Measurements from ENCODE around the gene ITGB5.

The ITGB5 gene

GRCh38 chr3:124771083-124771445, 116.1 kb downstream of the ITGB5 start:
- Mint-ChIP-seq H3K4me3 (no peak overlapping the region), H3K9me3 (no peaks in the 10 kb centered on the region), H3K27ac (no peak overlapping the region), H3K4me1 (ENCODE audit: low read depth) (no peaks in the 10 kb centered on the region), H3K27me3 (ENCODE audit: low read depth) (peaks cover 23% of the 10 kb centered on the region), H3K36me3 (ENCODE audit: low read depth) (no peaks in the 10 kb centered on the region)
- DNase-seq (ENCODE audit: low spot score): no peak

GRCh38 chr3:124770336-124771082, 116.7 kb downstream of the ITGB5 start:
- H3K36me3 Mint-ChIP-seq (ENCODE audit: low read depth): no peaks in the 10 kb centered on the region
- no peak overlapping the region for H3K27ac Mint-ChIP-seq
- no peak for DNase-seq (ENCODE audit: low spot score)
- H3K27me3 Mint-ChIP-seq (ENCODE audit: low read depth): peaks cover 23% of the 10 kb centered on the region
- H3K4me3 Mint-ChIP-seq: no peak overlapping the region
- no peaks in the 10 kb centered on the region for H3K4me1 Mint-ChIP-seq (ENCODE audit: low read depth)
- no peaks in the 10 kb centered on the region for H3K9me3 Mint-ChIP-seq

- Mint-ChIP-seq H3K36me3 (ENCODE audit: low read depth) (no peaks in the 10 kb centered on the region), H3K27me3 (ENCODE audit: low read depth) (peaks cover 23% of the 10 kb centered on the region), H3K27ac (no peak overlapping the region), H3K9me3 (no peaks in the 10 kb centered on the region), H3K4me1 (ENCODE audit: low read depth) (no peaks in the 10 kb centered on the region), H3K4me3 (no peak overlapping the region)
- no peak for DNase-seq (ENCODE audit: low spot score)
Measured at GRCh38 chr3:124769462-124769861, 117.7 kb downstream of the ITGB5 start.

DNA sequence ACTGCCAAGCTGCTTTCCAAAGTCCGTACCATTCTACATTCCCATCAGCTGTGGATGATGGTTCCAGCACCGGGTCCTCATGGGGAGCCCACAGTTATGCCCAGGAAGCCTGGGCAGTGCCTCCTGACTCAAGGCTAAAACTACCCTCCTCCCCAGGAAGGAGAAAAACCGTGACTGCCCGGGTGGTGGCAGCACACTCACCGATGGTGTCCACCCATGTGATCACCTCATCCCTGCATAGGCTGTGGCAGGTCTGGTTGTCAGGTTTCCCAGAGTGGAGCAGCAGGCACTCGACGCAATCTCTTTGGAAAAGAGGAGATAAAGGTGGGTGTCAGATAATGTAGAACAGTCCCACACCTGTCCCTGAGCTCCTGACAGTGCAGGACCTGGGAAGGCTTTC, 118.4 kb downstream of the ITGB5 start:
- Mint-ChIP-seq H3K27ac (no peak overlapping the region), H3K4me1 (ENCODE audit: low read depth) (no peaks in the 10 kb centered on the region), H3K36me3 (ENCODE audit: low read depth) (no peaks in the 10 kb centered on the region), H3K9me3 (no peaks in the 10 kb centered on the region), H3K27me3 (ENCODE audit: low read depth) (peaks cover 23% of the 10 kb centered on the region), H3K4me3 (no peak overlapping the region)
- DNase-seq (ENCODE audit: low spot score): no peak

DNA sequence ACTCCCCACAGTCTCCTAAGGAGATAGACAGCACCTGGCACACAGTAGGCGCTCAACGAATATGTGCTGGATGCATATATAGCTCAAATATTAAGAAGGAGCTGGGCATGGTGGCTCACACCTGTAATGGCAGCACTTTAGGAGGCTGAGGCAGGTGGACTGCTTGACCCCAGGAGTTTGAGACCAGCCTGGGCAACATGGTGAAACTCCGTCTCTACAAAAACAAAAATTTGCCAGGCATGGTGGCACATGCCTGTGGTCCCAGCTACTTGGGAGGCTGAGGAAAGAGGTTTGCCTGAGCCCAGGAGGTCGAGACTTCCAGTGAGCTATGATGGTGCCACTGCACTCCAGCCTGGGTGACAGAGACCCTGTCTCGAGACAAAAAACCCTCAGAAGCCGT, 119.5 kb downstream of the ITGB5 start:
- Mint-ChIP-seq H3K9me3 (no peaks in the 10 kb centered on the region), H3K4me1 (ENCODE audit: low read depth) (no peaks in the 10 kb centered on the region), H3K4me3 (no peak overlapping the region), H3K27ac (no peak overlapping the region), H3K36me3 (ENCODE audit: low read depth) (no peaks in the 10 kb centered on the region), H3K27me3 (ENCODE audit: low read depth) (peaks cover 18% of the 10 kb centered on the region)
- no peak for DNase-seq (ENCODE audit: low spot score)

GRCh38 chr3:124767264-124767663, 119.9 kb downstream of the ITGB5 start:
- no peaks in the 10 kb centered on the region for H3K9me3 Mint-ChIP-seq
- no peak overlapping the region for H3K4me3 Mint-ChIP-seq
- peaks cover 15% of the 10 kb centered on the region for H3K27me3 Mint-ChIP-seq (ENCODE audit: low read depth)
- no peak overlapping the region for H3K27ac Mint-ChIP-seq
- DNase-seq (ENCODE audit: low spot score): no peak
- no peaks in the 10 kb centered on the region for H3K36me3 Mint-ChIP-seq (ENCODE audit: low read depth)
- no peaks in the 10 kb centered on the region for H3K4me1 Mint-ChIP-seq (ENCODE audit: low read depth)

GRCh38 chr3:124766113-124767095, 120.8 kb downstream of the ITGB5 start:
- no peaks in the 10 kb centered on the region for H3K9me3 Mint-ChIP-seq
- peaks cover under 1% of the 10 kb centered on the region for H3K4me1 Mint-ChIP-seq (ENCODE audit: low read depth)
- H3K4me3 Mint-ChIP-seq: no peak overlapping the region
- no peak overlapping the region for H3K27ac Mint-ChIP-seq
- no peaks in the 10 kb centered on the region for H3K36me3 Mint-ChIP-seq (ENCODE audit: low read depth)
- H3K27me3 Mint-ChIP-seq (ENCODE audit: low read depth): peaks cover 9% of the 10 kb centered on the region
- DNase-seq (ENCODE audit: low spot score): no peak

DNA sequence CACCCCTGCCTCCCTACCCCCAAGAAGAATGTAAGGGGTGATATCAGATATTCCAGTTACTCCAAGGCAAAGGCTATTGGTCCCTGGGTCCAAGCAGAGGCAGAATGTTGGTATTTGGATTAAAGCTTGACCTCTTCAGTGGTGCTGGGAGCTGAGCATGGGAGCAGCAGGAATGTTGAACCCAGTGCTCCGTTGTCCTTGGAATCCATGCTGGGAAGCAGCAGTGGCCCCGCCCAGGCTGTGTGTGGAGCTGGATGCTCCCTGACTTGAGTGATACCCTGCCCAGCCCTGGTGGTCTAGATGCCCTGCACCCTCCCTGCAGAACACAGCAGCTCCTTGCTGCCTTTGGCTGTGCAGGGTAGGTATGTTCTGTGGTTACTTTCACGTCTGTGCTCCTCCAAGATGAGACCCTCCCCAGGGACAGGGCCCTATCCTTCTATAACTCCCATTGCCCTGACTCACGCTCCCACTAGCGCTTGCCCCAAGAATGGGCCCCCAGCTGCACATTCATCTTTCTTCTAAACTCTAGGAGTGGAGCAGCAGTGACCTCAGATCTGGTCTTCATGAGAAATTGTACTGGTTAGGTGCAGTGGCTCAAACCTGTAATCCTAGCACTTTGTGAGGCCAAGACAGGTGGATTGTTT, 121.8 kb downstream of the ITGB5 start:
- no peaks in the 10 kb centered on the region for H3K9me3 Mint-ChIP-seq
- no peaks in the 10 kb centered on the region for H3K36me3 Mint-ChIP-seq (ENCODE audit: low read depth)
- H3K4me1 Mint-ChIP-seq (ENCODE audit: low read depth): peaks cover 3% of the 10 kb centered on the region
- no peak overlapping the region for H3K4me3 Mint-ChIP-seq
- peaks cover 3% of the 10 kb centered on the region for H3K27me3 Mint-ChIP-seq (ENCODE audit: low read depth)
- H3K27ac Mint-ChIP-seq: no peak overlapping the region
- no peak for DNase-seq (ENCODE audit: low spot score)

- no peaks in the 10 kb centered on the region for H3K9me3 Mint-ChIP-seq
- H3K36me3 Mint-ChIP-seq (ENCODE audit: low read depth): no peaks in the 10 kb centered on the region
- H3K4me1 Mint-ChIP-seq (ENCODE audit: low read depth): peaks cover 3% of the 10 kb centered on the region
- H3K4me3 Mint-ChIP-seq: no peak overlapping the region
- peaks cover under 1% of the 10 kb centered on the region for H3K27me3 Mint-ChIP-seq (ENCODE audit: low read depth)
- DNase-seq (ENCODE audit: low spot score): no peak
- no peak overlapping the region for H3K27ac Mint-ChIP-seq
Measured at GRCh38 chr3:124764746-124765145, 122.4 kb downstream of the ITGB5 start.

DNA sequence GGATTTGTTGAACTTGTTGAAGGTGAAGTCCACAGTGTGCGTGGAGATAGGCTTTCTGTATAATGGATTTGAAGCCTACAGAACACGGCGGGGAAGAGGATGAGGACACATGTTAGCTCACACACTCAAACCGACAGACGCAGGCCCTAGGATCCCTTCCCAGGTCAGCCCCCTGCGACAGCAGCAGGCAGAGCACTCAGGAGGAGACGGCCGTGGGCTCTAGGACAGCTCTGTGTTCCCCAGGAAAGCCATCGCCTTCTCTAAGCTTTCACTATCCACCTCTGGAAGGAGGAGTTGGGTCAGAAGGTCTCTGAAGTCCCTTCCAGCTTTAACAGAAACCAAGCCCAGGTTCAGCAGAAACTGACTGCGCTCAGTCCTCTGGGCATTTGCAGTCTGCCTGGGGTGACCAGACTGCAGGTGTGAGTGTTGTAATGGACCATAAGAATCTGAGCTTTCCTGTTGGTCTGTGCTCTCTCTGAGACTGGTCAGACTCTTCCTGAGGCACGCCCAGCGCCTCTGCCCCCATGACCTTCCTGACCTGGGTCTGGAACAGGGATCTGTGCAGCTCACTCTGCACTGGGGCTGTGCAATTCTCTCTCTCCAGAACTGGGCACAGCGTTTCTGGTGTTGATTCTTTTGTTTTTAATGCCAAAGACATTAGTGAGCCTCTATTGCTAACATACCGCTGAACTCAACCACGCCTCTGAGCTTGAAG, 123.4 kb downstream of the ITGB5 start:
- Mint-ChIP-seq H3K4me3 (no peak overlapping the region), H3K27ac (no peak overlapping the region), H3K27me3 (ENCODE audit: low read depth) (no peaks in the 10 kb centered on the region), H3K36me3 (ENCODE audit: low read depth) (no peaks in the 10 kb centered on the region), H3K9me3 (no peaks in the 10 kb centered on the region), H3K4me1 (ENCODE audit: low read depth) (peaks cover 3% of the 10 kb centered on the region)
- no peak for DNase-seq (ENCODE audit: low spot score)

GRCh38 chr3:124763206-124763605, 124.0 kb downstream of the ITGB5 start:
- no peak for DNase-seq (ENCODE audit: low spot score)
- Mint-ChIP-seq H3K27me3 (ENCODE audit: low read depth) (no peaks in the 10 kb centered on the region), H3K9me3 (no peaks in the 10 kb centered on the region), H3K27ac (no peak overlapping the region), H3K36me3 (ENCODE audit: low read depth) (no peaks in the 10 kb centered on the region), H3K4me1 (ENCODE audit: low read depth) (peaks cover 3% of the 10 kb centered on the region), H3K4me3 (no peak overlapping the region)

GRCh38 chr3:124762661-124763011, 124.5 kb downstream of the ITGB5 start:
- H3K4me3 Mint-ChIP-seq: no peak overlapping the region
- H3K27ac Mint-ChIP-seq: no peak overlapping the region
- no peaks in the 10 kb centered on the region for H3K9me3 Mint-ChIP-seq
- peaks cover 3% of the 10 kb centered on the region for H3K4me1 Mint-ChIP-seq (ENCODE audit: low read depth)
- no peaks in the 10 kb centered on the region for H3K36me3 Mint-ChIP-seq (ENCODE audit: low read depth)
- H3K27me3 Mint-ChIP-seq (ENCODE audit: low read depth): no peaks in the 10 kb centered on the region
- no peak for DNase-seq (ENCODE audit: low spot score)

DNA sequence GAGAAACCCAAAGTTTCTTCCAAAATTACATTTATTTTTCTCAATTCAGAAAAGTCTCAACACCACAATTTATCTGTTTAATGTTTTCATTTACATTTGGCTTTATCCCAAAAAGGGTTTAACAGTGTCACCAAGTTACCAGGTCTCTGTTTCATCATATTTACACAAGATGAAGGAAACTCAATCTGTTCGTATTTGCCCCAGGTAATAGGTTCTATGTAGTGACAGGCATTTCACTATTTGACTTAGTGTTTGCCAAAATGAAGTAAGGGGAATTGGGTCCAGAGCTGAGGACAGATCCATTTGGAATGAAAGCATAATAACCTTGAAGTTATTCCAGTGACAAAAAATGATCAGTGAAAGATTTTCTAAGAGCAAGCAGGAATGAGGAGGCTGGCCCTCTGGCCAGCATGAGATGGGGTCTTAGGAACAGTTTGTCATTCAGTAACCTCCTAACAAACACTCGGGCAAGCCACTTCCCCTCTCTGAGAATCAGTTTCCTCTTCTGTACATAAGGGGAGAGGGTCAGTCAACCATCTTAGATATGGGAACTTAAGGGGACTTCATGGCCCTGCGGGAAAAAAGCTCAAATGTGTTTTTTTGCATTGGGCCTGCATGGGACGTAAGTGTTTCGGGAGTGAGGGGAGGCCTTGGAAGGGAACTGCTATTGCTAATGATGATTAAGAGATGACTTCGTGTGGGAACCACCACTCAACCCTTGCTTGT, 125.1 kb downstream of the ITGB5 start:
- H3K27me3 Mint-ChIP-seq (ENCODE audit: low read depth): no peaks in the 10 kb centered on the region
- no peaks in the 10 kb centered on the region for H3K36me3 Mint-ChIP-seq (ENCODE audit: low read depth)
- no peak for DNase-seq (ENCODE audit: low spot score)
- H3K4me1 Mint-ChIP-seq (ENCODE audit: low read depth): peaks cover 3% of the 10 kb centered on the region
- H3K4me3 Mint-ChIP-seq: no peak overlapping the region
- H3K9me3 Mint-ChIP-seq: no peaks in the 10 kb centered on the region
- H3K27ac Mint-ChIP-seq: no peak overlapping the region
